ENCODE results near the gene ZNF639.
"Not testable (repeated sequence)": the region's sequence is repeated elsewhere in the genome, so short reads cannot be mapped to it uniquely, and the experiment has no call there.

The ZNF639 gene
- 55.7 to 118 (median 72.8) reads per million in 4 donors for total RNA-seq

GRCh38 chr3:179322286-179323196 lies at the start of gene ZNF639:
Gene ZNF639 (plus strand): TSS chr3:179323031. CDS start chr3:179328294, 5,263 bp downstream.
- DNase-seq = peak; percentile 79 to 85 (median 81)

- DNase-seq = not testable (repeated sequence)
These were observed 48.4 kb upstream of the ZNF639 start for GRCh38 chr3:179274434-179274833.

GRCh38 chr3:179276001-179276400 lies 46.8 kb upstream of the ZNF639 start:
- DNase-seq = no peak

- no peak for DNase-seq
These were observed 46.1 kb upstream of the ZNF639 start for GRCh38 chr3:179276743-179277142.

- no peak for DNase-seq
These were observed 44.7 kb upstream of the ZNF639 start for GRCh38 chr3:179278151-179278550.

- DNase-seq = no peak
These were observed 43.7 kb upstream of the ZNF639 start for GRCh38 chr3:179278932-179279693.

GRCh38 chr3:179279837-179280236 lies 43.0 kb upstream of the ZNF639 start:
- no peak for DNase-seq

GRCh38 chr3:179281825-179282224 lies 41.0 kb upstream of the ZNF639 start:
- no peak for DNase-seq

GRCh38 chr3:179286331-179286730 lies 36.5 kb upstream of the ZNF639 start:
- no peak for DNase-seq

GRCh38 chr3:179288845-179289244 lies 34.0 kb upstream of the ZNF639 start:
- DNase-seq = no peak

GRCh38 chr3:179289295-179289694 lies 33.5 kb upstream of the ZNF639 start:
- no peak for DNase-seq

- no peak for DNase-seq
These were observed 30.4 kb upstream of the ZNF639 start for GRCh38 chr3:179292450-179292849.

GRCh38 chr3:179297971-179298725 lies 24.7 kb upstream of the ZNF639 start:
- no peak for DNase-seq

- no peak for DNase-seq
These were observed 23.5 kb upstream of the ZNF639 start for GRCh38 chr3:179299316-179299715.

GRCh38 chr3:179299999-179300613 lies 22.7 kb upstream of the ZNF639 start:
- DNase-seq = no peak

- no peak for DNase-seq
These were observed 21.2 kb upstream of the ZNF639 start for GRCh38 chr3:179301645-179302044.

- DNase-seq = no peak
These were observed 20.7 kb upstream of the ZNF639 start for GRCh38 chr3:179302111-179302510.

GRCh38 chr3:179304605-179305004 lies 18.2 kb upstream of the ZNF639 start:
- DNase-seq = no peak

- DNase-seq = not testable (repeated sequence)
These were observed 15.5 kb upstream of the ZNF639 start for GRCh38 chr3:179307362-179307761.

- DNase-seq = no peak
These were observed 14.8 kb upstream of the ZNF639 start for GRCh38 chr3:179308001-179308400.

GRCh38 chr3:179309225-179310078 lies 13.4 kb upstream of the ZNF639 start:
- no peak for DNase-seq
